Bronchial epithelial cell (primary cell): ENCODE results near the gene C3orf52. TPM values are rescaled to one million over a fixed set of nuclear protein-coding genes. Genes with fewer than 3 reads are reported as not detected.
A peak's percentile ranks its signal among the peaks of the same experiment; 100 is the strongest.

Experiments
- DNase-seq: peaks from one replicate; pipeline ENCODE4 v3.0.0-alpha.2; 2010; ENCODE audit warnings: low read depth
- FAIRE-seq: peaks from 2 replicates; lab custom pipeline; 2011; peaks lifted over from hg19 to GRCh38; lab: Jason Lieb, UNC
- H3K27me3 ChIP-seq: 2 replicates; pipeline ENCODE4 v1.5.1; 2011; ENCODE audit warnings: low read length; ENCODE audit not compliant: control insufficient read depth, insufficient read depth
- H3K36me3 ChIP-seq: 2 replicates; pipeline ENCODE4 v1.5.1; 2011; ENCODE audit warnings: low read length; ENCODE audit not compliant: control insufficient read depth, insufficient read depth
- H3K4me3 ChIP-seq: 2 replicates; pipeline ENCODE4 v1.5.1; 2011; ENCODE audit warnings: mild to moderate bottlenecking, low read depth, low read length, control low read depth
- CTCF ChIP-seq: IDR thresholded peaks from 2 replicates; pipeline ENCODE4 v1.5.1; 2011; ENCODE audit warnings: mild to moderate bottlenecking, moderate library complexity, low read length, control low read depth, inconsistent platforms; ENCODE audit not compliant: insufficient read depth, severe bottlenecking
- total RNA-seq: library from RNA; depleted of rRNA; stranded (reverse); fragments of >200 nt; gene quantifications from 2 replicates; pipeline ENCODE4 v1.2.1, GENCODE V29; 2014

Gene C3orf52
- total RNA-seq, 1 donor from 2014 or later: 45.5 TPM

- peaks cover 3% of the 10 kb centered on the region for H3K36me3 ChIP-seq
- DNase-seq (no peak), FAIRE-seq (no peak)
- TF ChIP-seq CTCF: no peak
- peak overlapping the region; percentile 68 for H3K4me3 ChIP-seq
- H3K27me3 ChIP-seq: no peaks in the 10 kb centered on the region
These were observed 1.6 kb downstream of the C3orf52 start for GRCh38 chr3:112087746-112088145.

- no peak for TF ChIP-seq CTCF
- Histone ChIP-seq H3K4me3 (no peak overlapping the region), H3K27me3 (no peaks in the 10 kb centered on the region), H3K36me3 (peaks cover 3% of the 10 kb centered on the region)
- DNase-seq: no peak
- FAIRE-seq: no peak
These were observed 2.8 kb downstream of the C3orf52 start for GRCh38 chr3:112088944-112089343.

GRCh38 chr3:112089956-112090886 is 4.0 kb downstream of the C3orf52 start:
- Histone ChIP-seq H3K36me3 (peaks cover 6% of the 10 kb centered on the region), H3K27me3 (no peaks in the 10 kb centered on the region), H3K4me3 (no peak overlapping the region)
- no peak for TF ChIP-seq CTCF
- FAIRE-seq (no peak), DNase-seq (no peak)

- H3K4me3 ChIP-seq: no peak overlapping the region
- DNase-seq (no peak), FAIRE-seq (no peak)
- no peak for TF ChIP-seq CTCF
- peaks cover 6% of the 10 kb centered on the region for H3K36me3 ChIP-seq
- no peaks in the 10 kb centered on the region for H3K27me3 ChIP-seq
These were observed 4.8 kb downstream of the C3orf52 start for GRCh38 chr3:112090887-112091586.

- DNase-seq (no peak), FAIRE-seq (no peak)
- no peak overlapping the region for H3K4me3 ChIP-seq
- no peaks in the 10 kb centered on the region for H3K27me3 ChIP-seq
- peaks cover 6% of the 10 kb centered on the region for H3K36me3 ChIP-seq
- no peak for TF ChIP-seq CTCF
These were observed 6.4 kb downstream of the C3orf52 start for GRCh38 chr3:112092496-112093179.
